HEK293 (cell line): Measurements from ENCODE around the gene CST7.

Experiments
- OVOL3 ChIP-seq: fragments of 450-650 bp; formaldehyde crosslinking; IDR thresholded peaks from 2 replicates; pipeline ENCODE4 v1.5.1; 2016; ENCODE audit warnings: missing biosample characterization, missing genetic modification characterization
- TRIM28 ChIP-seq: IDR thresholded peaks from 2 replicates; pipeline ENCODE4 v1.6.1; 2011; ENCODE audit warnings: low read length, control low read depth, borderline replicate concordance
- TSHZ1 ChIP-seq: fragments of 450-650 bp; formaldehyde crosslinking; IDR thresholded peaks from 2 replicates; pipeline ENCODE4 v1.5.1; 2016; ENCODE audit warnings: missing biosample characterization, missing genetic modification characterization, borderline replicate concordance
- YY2 ChIP-seq: fragments of 450-650 bp; formaldehyde crosslinking; IDR thresholded peaks from 2 replicates; pipeline ENCODE4 v1.5.1; 2016; ENCODE audit warnings: missing biosample characterization, missing genetic modification characterization
- ZBTB1 ChIP-seq: fragments of 450-650 bp; formaldehyde crosslinking; IDR thresholded peaks from 2 replicates; pipeline ENCODE4 v1.5.1; 2016; ENCODE audit warnings: missing biosample characterization, missing genetic modification characterization
- ZBTB17 ChIP-seq: fragments of 450-650 bp; formaldehyde crosslinking; IDR thresholded peaks from 2 replicates; pipeline ENCODE4 v1.5.1; 2016; ENCODE audit warnings: missing biosample characterization, missing genetic modification characterization
- ZNF132 ChIP-seq: fragments of 450-650 bp; formaldehyde crosslinking; IDR thresholded peaks from 2 replicates; pipeline ENCODE4 v1.5.1; 2017; ENCODE audit warnings: missing biosample characterization, missing genetic modification characterization, borderline replicate concordance
- ZNF155 ChIP-seq: fragments of 450-650 bp; formaldehyde crosslinking; IDR thresholded peaks from 2 replicates; pipeline ENCODE4 v1.5.1; 2016; ENCODE audit warnings: missing biosample characterization, missing genetic modification characterization
- ZNF16 ChIP-seq: fragments of 450-650 bp; formaldehyde crosslinking; IDR thresholded peaks from 2 replicates; pipeline ENCODE4 v1.5.1; 2016; ENCODE audit warnings: low read depth, missing biosample characterization, missing genetic modification characterization
- ZNF211 ChIP-seq: fragments of 450-650 bp; formaldehyde crosslinking; IDR thresholded peaks from 2 replicates; pipeline ENCODE4 v1.5.1; 2016; ENCODE audit warnings: low read depth, missing biosample characterization, missing genetic modification characterization
- ZNF223 ChIP-seq: fragments of 450-650 bp; formaldehyde crosslinking; IDR thresholded peaks from 2 replicates; pipeline ENCODE4 v1.5.1; 2016; ENCODE audit warnings: missing biosample characterization, missing genetic modification characterization
- ZNF274 ChIP-seq, 2 experiments: fragments of 200-500 bp in 1 of 2; fragments of 450-650 bp in 1 of 2; sonication (Bioruptor generic) in 1 of 2; formaldehyde crosslinking in 1 of 2; IDR thresholded peaks; 2 replicates each; pipeline versions ENCODE4 v1.5.1 to v1.6.1; 2014 to 2016; ENCODE audit warnings: borderline replicate concordance in 1 of 2, inconsistent platforms in 1 of 2, low read length in 1 of 2, missing biosample characterization in 1 of 2, missing genetic modification characterization in 1 of 2
- ZNF341 ChIP-seq: fragments of 450-650 bp; formaldehyde crosslinking; IDR thresholded peaks from 2 replicates; pipeline ENCODE4; 2016; ENCODE audit warnings: low read depth, missing biosample characterization, missing genetic modification characterization
- ZNF391 ChIP-seq: fragments of 450-650 bp; formaldehyde crosslinking; IDR thresholded peaks from 2 replicates; pipeline ENCODE4 v1.5.1; 2016; ENCODE audit warnings: low read depth, missing biosample characterization, missing genetic modification characterization, borderline replicate concordance
- ZNF394 ChIP-seq: fragments of 450-650 bp; formaldehyde crosslinking; IDR thresholded peaks from 2 replicates; pipeline ENCODE4 v1.5.1; 2016; ENCODE audit warnings: missing biosample characterization, missing genetic modification characterization, mild to moderate bottlenecking, moderate library complexity, borderline replicate concordance
- ZNF426 ChIP-seq: fragments of 450-650 bp; formaldehyde crosslinking; IDR thresholded peaks from 2 replicates; pipeline ENCODE4 v1.5.1; 2017; ENCODE audit warnings: missing biosample characterization, missing genetic modification characterization, mild to moderate bottlenecking, inconsistent platforms, moderate library complexity
- ZNF488 ChIP-seq: fragments of 450-650 bp; formaldehyde crosslinking; IDR thresholded peaks from 2 replicates; pipeline ENCODE4 v1.5.1; 2016; ENCODE audit warnings: missing biosample characterization, missing genetic modification characterization
- ZNF514 ChIP-seq: fragments of 450-650 bp; formaldehyde crosslinking; IDR thresholded peaks from 2 replicates; pipeline ENCODE4 v1.5.1; 2016; ENCODE audit warnings: missing biosample characterization, missing genetic modification characterization
- ZNF521 ChIP-seq: fragments of 450-650 bp; formaldehyde crosslinking; IDR thresholded peaks from 2 replicates; pipeline ENCODE4 v1.5.1; 2017; ENCODE audit warnings: missing biosample characterization, mild to moderate bottlenecking, missing genetic modification characterization
- ZNF626 ChIP-seq: fragments of 450-650 bp; sonication (Bioruptor Pico); formaldehyde crosslinking; IDR thresholded peaks from 2 replicates; pipeline ENCODE4 v1.5.1; 2018; ENCODE audit warnings: missing biosample characterization, missing genetic modification characterization, inconsistent platforms
- ZNF670 ChIP-seq: fragments of 450-650 bp; formaldehyde crosslinking; IDR thresholded peaks from 2 replicates; pipeline ENCODE4 v1.5.1; 2016; ENCODE audit warnings: missing biosample characterization, missing genetic modification characterization, low read depth
- TF ChIP-seq, protein P1 (sequence below): fragments of 450-650 bp; formaldehyde crosslinking; IDR thresholded peaks from 2 replicates; pipeline ENCODE4 v1.5.1; 2016; ENCODE audit warnings: missing biosample characterization, missing genetic modification characterization, borderline replicate concordance
- TF ChIP-seq, protein P2 (sequence below): fragments of 450-650 bp; formaldehyde crosslinking; IDR thresholded peaks from 2 replicates; pipeline ENCODE4 v1.5.1; 2016; ENCODE audit warnings: missing biosample characterization, missing genetic modification characterization
- TF ChIP-seq, protein P3 (sequence below): fragments of 450-650 bp; formaldehyde crosslinking; conservative IDR thresholded peaks from 2 replicates; pipeline ENCODE4 v1.5.1; 2016; ENCODE audit warnings: low read depth, missing biosample characterization, missing genetic modification characterization
- TF ChIP-seq, protein P4 (sequence below): fragments of 450-650 bp; formaldehyde crosslinking; IDR thresholded peaks from 2 replicates; pipeline ENCODE4 v1.5.1; 2016; ENCODE audit warnings: missing biosample characterization, missing genetic modification characterization

CST7 gene

DNA sequence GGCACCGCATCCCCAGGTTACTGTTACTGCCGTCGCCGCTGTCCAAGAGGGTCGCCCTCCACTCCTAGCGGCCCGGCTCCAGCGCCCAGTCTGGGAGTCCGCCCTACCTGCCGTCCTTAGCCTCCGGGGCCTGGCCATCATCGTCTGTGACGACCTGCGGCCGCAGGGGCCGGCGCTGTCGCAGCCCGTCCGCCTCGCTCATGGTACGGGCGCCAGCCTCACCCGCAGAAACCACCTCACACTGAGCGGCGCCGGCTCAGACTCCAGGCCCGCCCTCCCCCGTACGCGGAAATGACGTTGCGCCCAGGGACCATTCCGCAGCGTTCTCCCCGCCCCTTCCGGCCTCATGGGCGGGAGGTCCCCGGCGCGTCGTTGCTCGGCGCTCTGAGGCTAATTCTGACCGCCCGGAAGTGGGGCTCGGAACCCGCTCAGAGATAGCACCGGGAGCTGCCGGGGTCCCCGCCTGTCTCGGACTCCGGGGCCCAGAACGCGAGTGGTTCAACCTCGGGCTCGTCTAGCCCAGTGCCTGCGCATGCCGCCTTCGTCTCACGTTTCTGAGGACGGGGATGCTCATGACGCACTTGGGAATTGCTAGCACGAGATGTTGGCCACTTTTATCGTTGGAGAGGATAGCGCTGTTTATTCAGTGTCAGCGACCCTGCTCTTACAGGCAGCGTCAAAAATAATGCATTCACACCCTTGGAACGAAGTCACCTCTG, 43.6 kb downstream of the CST7 start, which contains the start of gene APMAP (continued):
- TF ChIP-seq ZNF274 (IDR thresholded peaks at IDR 0.05; ENCODE audit: low read length) (no peak), ZNF274 (tag by site-specific recombination; IDR thresholded peaks at IDR 0.05; ENCODE audit: borderline replicate concordance) (no peak), ZNF391 (tag by site-specific recombination) (0 out of 2 replicates have a peak, but pooled peaks have one; percentile 12), TSHZ1 (tag by site-specific recombination) (no peak), OVOL3 (tag by site-specific recombination) (no peak), ZNF211 (tag by site-specific recombination) (no peak), TRIM28 (no peak), ZBTB1 (tag by site-specific recombination) (no peak), ZNF223 (peak; percentile 74; the same call in 1 of the 2 replicates), ZNF626 (tag by site-specific recombination) (no peak), ZNF341 (tag by site-specific recombination) (peak; percentile 33; the same call in 1 of the 2 replicates), ZNF514 (tag by site-specific recombination) (no peak), YY2 (tag by site-specific recombination) (no peak), ZBTB17 (tag by site-specific recombination) (peak; percentile 94), ZNF394 (tag by site-specific recombination) (no peak), ZNF16 (tag by site-specific recombination) (no peak), ZNF132 (tag by site-specific recombination) (no peak), ZNF155 (tag by site-specific recombination) (no peak), ZNF670 (no peak), ZNF488 (tag by site-specific recombination) (no peak), ZNF426 (tag by site-specific recombination) (no peak), ZNF521 (tag by site-specific recombination) (no peak)
- TF ChIP-seq, protein P1, sequence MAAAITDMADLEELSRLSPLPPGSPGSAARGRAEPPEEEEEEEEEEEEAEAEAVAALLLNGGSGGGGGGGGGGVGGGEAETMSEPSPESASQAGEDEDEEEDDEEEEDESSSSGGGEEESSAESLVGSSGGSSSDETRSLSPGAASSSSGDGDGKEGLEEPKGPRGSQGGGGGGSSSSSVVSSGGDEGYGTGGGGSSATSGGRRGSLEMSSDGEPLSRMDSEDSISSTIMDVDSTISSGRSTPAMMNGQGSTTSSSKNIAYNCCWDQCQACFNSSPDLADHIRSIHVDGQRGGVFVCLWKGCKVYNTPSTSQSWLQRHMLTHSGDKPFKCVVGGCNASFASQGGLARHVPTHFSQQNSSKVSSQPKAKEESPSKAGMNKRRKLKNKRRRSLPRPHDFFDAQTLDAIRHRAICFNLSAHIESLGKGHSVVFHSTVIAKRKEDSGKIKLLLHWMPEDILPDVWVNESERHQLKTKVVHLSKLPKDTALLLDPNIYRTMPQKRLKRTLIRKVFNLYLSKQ (tag by site-specific recombination) = no peak
- TF ChIP-seq, protein P2, sequence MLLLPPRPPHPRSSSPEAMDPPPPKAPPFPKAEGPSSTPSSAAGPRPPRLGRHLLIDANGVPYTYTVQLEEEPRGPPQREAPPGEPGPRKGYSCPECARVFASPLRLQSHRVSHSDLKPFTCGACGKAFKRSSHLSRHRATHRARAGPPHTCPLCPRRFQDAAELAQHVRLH (tag by site-specific recombination) = no peak
- TF ChIP-seq, protein P3, sequence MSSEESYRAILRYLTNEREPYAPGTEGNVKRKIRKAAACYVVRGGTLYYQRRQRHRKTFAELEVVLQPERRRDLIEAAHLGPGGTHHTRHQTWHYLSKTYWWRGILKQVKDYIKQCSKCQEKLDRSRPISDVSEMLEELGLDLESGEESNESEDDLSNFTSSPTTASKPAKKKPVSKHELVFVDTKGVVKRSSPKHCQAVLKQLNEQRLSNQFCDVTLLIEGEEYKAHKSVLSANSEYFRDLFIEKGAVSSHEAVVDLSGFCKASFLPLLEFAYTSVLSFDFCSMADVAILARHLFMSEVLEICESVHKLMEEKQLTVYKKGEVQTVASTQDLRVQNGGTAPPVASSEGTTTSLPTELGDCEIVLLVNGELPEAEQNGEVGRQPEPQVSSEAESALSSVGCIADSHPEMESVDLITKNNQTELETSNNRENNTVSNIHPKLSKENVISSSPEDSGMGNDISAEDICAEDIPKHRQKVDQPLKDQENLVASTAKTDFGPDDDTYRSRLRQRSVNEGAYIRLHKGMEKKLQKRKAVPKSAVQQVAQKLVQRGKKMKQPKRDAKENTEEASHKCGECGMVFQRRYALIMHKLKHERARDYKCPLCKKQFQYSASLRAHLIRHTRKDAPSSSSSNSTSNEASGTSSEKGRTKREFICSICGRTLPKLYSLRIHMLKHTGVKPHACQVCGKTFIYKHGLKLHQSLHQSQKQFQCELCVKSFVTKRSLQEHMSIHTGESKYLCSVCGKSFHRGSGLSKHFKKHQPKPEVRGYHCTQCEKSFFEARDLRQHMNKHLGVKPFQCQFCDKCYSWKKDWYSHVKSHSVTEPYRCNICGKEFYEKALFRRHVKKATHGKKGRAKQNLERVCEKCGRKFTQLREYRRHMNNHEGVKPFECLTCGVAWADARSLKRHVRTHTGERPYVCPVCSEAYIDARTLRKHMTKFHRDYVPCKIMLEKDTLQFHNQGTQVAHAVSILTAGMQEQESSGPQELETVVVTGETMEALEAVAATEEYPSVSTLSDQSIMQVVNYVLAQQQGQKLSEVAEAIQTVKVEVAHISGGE (tag by site-specific recombination) = peak; percentile 97
- TF ChIP-seq, protein P4, sequence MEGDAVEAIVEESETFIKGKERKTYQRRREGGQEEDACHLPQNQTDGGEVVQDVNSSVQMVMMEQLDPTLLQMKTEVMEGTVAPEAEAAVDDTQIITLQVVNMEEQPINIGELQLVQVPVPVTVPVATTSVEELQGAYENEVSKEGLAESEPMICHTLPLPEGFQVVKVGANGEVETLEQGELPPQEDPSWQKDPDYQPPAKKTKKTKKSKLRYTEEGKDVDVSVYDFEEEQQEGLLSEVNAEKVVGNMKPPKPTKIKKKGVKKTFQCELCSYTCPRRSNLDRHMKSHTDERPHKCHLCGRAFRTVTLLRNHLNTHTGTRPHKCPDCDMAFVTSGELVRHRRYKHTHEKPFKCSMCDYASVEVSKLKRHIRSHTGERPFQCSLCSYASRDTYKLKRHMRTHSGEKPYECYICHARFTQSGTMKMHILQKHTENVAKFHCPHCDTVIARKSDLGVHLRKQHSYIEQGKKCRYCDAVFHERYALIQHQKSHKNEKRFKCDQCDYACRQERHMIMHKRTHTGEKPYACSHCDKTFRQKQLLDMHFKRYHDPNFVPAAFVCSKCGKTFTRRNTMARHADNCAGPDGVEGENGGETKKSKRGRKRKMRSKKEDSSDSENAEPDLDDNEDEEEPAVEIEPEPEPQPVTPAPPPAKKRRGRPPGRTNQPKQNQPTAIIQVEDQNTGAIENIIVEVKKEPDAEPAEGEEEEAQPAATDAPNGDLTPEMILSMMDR (tag by site-specific recombination) = peak; percentile 46; the same call in 1 of the 2 replicates
